HepG2 (cell line): ENCODE data around the gene RHEBL1. TPM values are rescaled to one million over a fixed set of nuclear protein-coding genes. Genes with fewer than 3 reads are reported as not detected.

Source experiments
- ATF7 ChIP-seq, 2 experiments: fragments of 450-650 bp in 1 of 2; sonication (generic) in 1 of 2; formaldehyde crosslinking in 1 of 2; IDR thresholded peaks; 2 replicates each; pipeline versions ENCODE4 v1.4.0 to v1.6.1; 2016 to 2020; ENCODE audit warnings: antibody characterized with exemption in 1 of 2, mild to moderate bottlenecking in 1 of 2, missing genetic modification reagents in 1 of 2
- ESRRA ChIP-seq: sonication (generic); formaldehyde crosslinking; IDR thresholded peaks from 2 replicates; pipeline ENCODE4 v1.5.1; 2020; ENCODE audit warnings: mild to moderate bottlenecking, low read depth, missing genetic modification reagents
- GATAD2A ChIP-seq: IDR thresholded peaks from 2 replicates; pipeline ENCODE4 v1.6.1; 2016
- HES4 ChIP-seq: sonication (generic); formaldehyde crosslinking; IDR thresholded peaks from 2 replicates; pipeline ENCODE4 v1.9.0; 2021; ENCODE audit warnings: mild to moderate bottlenecking, missing genetic modification reagents, borderline replicate concordance
- KDM4B ChIP-seq: sonication (generic); formaldehyde crosslinking; IDR thresholded peaks from 2 replicates; pipeline ENCODE4 v1.4.0; 2020; ENCODE audit warnings: missing genetic modification reagents
- KLF12 ChIP-seq: sonication (generic); formaldehyde crosslinking; IDR thresholded peaks from 2 replicates; pipeline ENCODE4 v1.4.0; 2020; ENCODE audit warnings: missing genetic modification reagents, borderline replicate concordance
- KMT2B ChIP-seq: IDR thresholded peaks from 2 replicates; pipeline ENCODE4 v1.6.1; 2016; ENCODE audit warnings: missing genetic modification reagents, missing compliant biosample characterization
- LCORL ChIP-seq, 2 experiments: fragments of 450-650 bp in 1 of 2; sonication (generic) in 1 of 2; formaldehyde crosslinking in 1 of 2; IDR thresholded peaks; 2 replicates each; pipeline versions ENCODE4 v1.5.0 to v1.6.1; 2017 to 2020; ENCODE audit warnings: antibody characterized with exemption in 1 of 2, missing genetic modification reagents in 1 of 2
- NFE2L2 ChIP-seq: fragments of 150-350 bp; IDR thresholded peaks from 2 replicates; pipeline ENCODE4 v1.6.1; 2014; ENCODE audit warnings: low read length
- NFIB ChIP-seq: sonication (generic); formaldehyde crosslinking; IDR thresholded peaks from 2 replicates; pipeline ENCODE4 v1.9.0; 2021; ENCODE audit warnings: missing genetic modification reagents, mild to moderate bottlenecking, borderline replicate concordance
- NPAS2 ChIP-seq: sonication (generic); formaldehyde crosslinking; IDR thresholded peaks from 2 replicates; pipeline ENCODE4 v1.8.0; 2022; ENCODE audit warnings: mild to moderate bottlenecking, missing genetic modification reagents, borderline replicate concordance
- PREB ChIP-seq: sonication (generic); formaldehyde crosslinking; IDR thresholded peaks from 2 replicates; pipeline ENCODE4 v1.4.0; 2020; ENCODE audit warnings: missing genetic modification reagents
- RBAK ChIP-seq: sonication (generic); formaldehyde crosslinking; IDR thresholded peaks from 2 replicates; pipeline ENCODE4 v1.5.1; 2020; ENCODE audit warnings: mild to moderate bottlenecking, missing genetic modification reagents
- REXO4 ChIP-seq: sonication (generic); formaldehyde crosslinking; IDR thresholded peaks from 2 replicates; pipeline ENCODE4 v1.8.0; 2022; ENCODE audit warnings: missing genetic modification reagents, mild to moderate bottlenecking, borderline replicate concordance
- RNF219 ChIP-seq: sonication (generic); formaldehyde crosslinking; IDR thresholded peaks from 2 replicates; pipeline ENCODE4 v1.5.0; 2020; ENCODE audit warnings: mild to moderate bottlenecking, missing genetic modification reagents
- SRY ChIP-seq: sonication (generic); formaldehyde crosslinking; IDR thresholded peaks from 2 replicates; pipeline ENCODE4 v1.8.0; 2022; ENCODE audit warnings: mild to moderate bottlenecking, missing genetic modification reagents
- XRCC5 ChIP-seq: fragments of 200-400 bp; formaldehyde crosslinking; optimal IDR thresholded peaks from 2 replicates; pipeline ENCODE3; 2017; ENCODE audit warnings: mild to moderate bottlenecking, low read length
- YEATS2 ChIP-seq: sonication (generic); formaldehyde crosslinking; IDR thresholded peaks from 2 replicates; pipeline ENCODE4 v1.4.0; 2020; ENCODE audit warnings: missing genetic modification reagents, borderline replicate concordance
- YEATS4 ChIP-seq: sonication (generic); formaldehyde crosslinking; IDR thresholded peaks from 2 replicates; pipeline ENCODE4 v1.4.0; 2020; ENCODE audit warnings: missing genetic modification reagents, borderline replicate concordance
- ZNF17 ChIP-seq: sonication (generic); formaldehyde crosslinking; IDR thresholded peaks from 2 replicates; pipeline ENCODE4 v1.5.0; 2020; ENCODE audit warnings: mild to moderate bottlenecking, missing genetic modification reagents
- ZNF224 ChIP-seq: sonication (generic); formaldehyde crosslinking; IDR thresholded peaks from 2 replicates; pipeline ENCODE4 v1.5.0; 2020; ENCODE audit warnings: mild to moderate bottlenecking, missing genetic modification reagents
- ZNF264 ChIP-seq: sonication (generic); formaldehyde crosslinking; IDR thresholded peaks from 2 replicates; pipeline ENCODE4 v1.4.0; 2020; ENCODE audit warnings: missing genetic modification reagents
- ZNF292 ChIP-seq: sonication (generic); formaldehyde crosslinking; IDR thresholded peaks from 2 replicates; pipeline ENCODE4 v1.8.1; 2022; ENCODE audit warnings: mild to moderate bottlenecking, low read depth, missing genetic modification reagents, borderline replicate concordance
- ZNF616 ChIP-seq: sonication (generic); formaldehyde crosslinking; IDR thresholded peaks from 2 replicates; pipeline ENCODE4 v1.5.0; 2020; ENCODE audit warnings: low read depth, mild to moderate bottlenecking, missing genetic modification reagents
- ZNF749 ChIP-seq: sonication (generic); formaldehyde crosslinking; IDR thresholded peaks from 2 replicates; pipeline ENCODE4 v1.8.0; 2022; ENCODE audit warnings: mild to moderate bottlenecking, missing genetic modification reagents, moderate library complexity, borderline replicate concordance
- ZNF75D ChIP-seq: sonication (generic); formaldehyde crosslinking; IDR thresholded peaks from 2 replicates; pipeline ENCODE4 v1.8.1; 2023; ENCODE audit warnings: missing genetic modification reagents, mild to moderate bottlenecking, borderline replicate concordance
- ZSCAN20 ChIP-seq: sonication (generic); formaldehyde crosslinking; IDR thresholded peaks from 2 replicates; pipeline ENCODE4 v1.4.0; 2020; ENCODE audit warnings: missing genetic modification reagents, mild to moderate bottlenecking, borderline replicate concordance
- ZSCAN29 ChIP-seq: sonication (generic); formaldehyde crosslinking; conservative IDR thresholded peaks from 2 replicates; pipeline ENCODE4 v1.4.0; 2020; ENCODE audit warnings: mild to moderate bottlenecking, missing genetic modification reagents
- ZSCAN31 ChIP-seq: sonication (generic); formaldehyde crosslinking; IDR thresholded peaks from 2 replicates; pipeline ENCODE4 v1.5.0; 2020; ENCODE audit warnings: low read depth, mild to moderate bottlenecking, missing genetic modification reagents
- polyA plus RNA-seq, 8 experiments: library from polyadenylated mRNA; depleted of rRNA in 3 of 8; stranded (reverse) in 7 of 8; unstranded in 1 of 8; fragments of >200 nt; fragmentation: Illumina TruSeq in 4 of 8; extraction: Trizol in 4 of 8; gene quantifications; 2 replicates each; pipeline versions ENCODE4 v1.2.1 to v1.2.3, GENCODE V29; 2011 to 2016; ENCODE audit warnings: low read depth in 4 of 8, missing spikeins in 1 of 8, mixed read lengths in 1 of 8; ENCODE audit not compliant: insufficient read depth in 1 of 8
- total RNA-seq, 5 experiments: library from RNA; depleted of rRNA; stranded (reverse); fragments of >200 nt; fragmentation: Illumina TruSeq; extraction: Trizol; gene quantifications; 2 replicates each; pipeline ENCODE4 v1.2.3, GENCODE V29; 2016; ENCODE audit warnings: low read depth in 1 of 5

Gene RHEBL1
- total and polyA plus RNA-seq, 2 of the 13 experiments (the other 11 are each of a cell fraction or from before 2014, with no cell fraction given), result 1.4 to 2.5 TPM

GRCh38 chr12:49110464-49111155, 40.8 kb upstream of the RHEBL1 start, which contains the start of gene LMBR1L (continued):
- TF ChIP-seq ZNF292 (CRISPR knock-in tag), result peak; percentile 30; the same call in 1 of the 2 replicates
- no peak for TF ChIP-seq NPAS2 (CRISPR knock-in tag)
- peak; percentile 78 for TF ChIP-seq XRCC5
- no peak for TF ChIP-seq RNF219 (CRISPR knock-in tag)
- TF ChIP-seq ZSCAN20 (CRISPR knock-in tag), result no peak
- TF ChIP-seq ZSCAN31 (CRISPR knock-in tag), result no peak; the same call in 1 of the 2 replicates
- no peak for TF ChIP-seq KMT2B (CRISPR knock-in tag)
- TF ChIP-seq RBAK (CRISPR knock-in tag), result no peak
- TF ChIP-seq ZNF264 (CRISPR knock-in tag), result no peak
- TF ChIP-seq HES4 (CRISPR knock-in tag), result peak; percentile 78; the same call in 1 of the 2 replicates
- TF ChIP-seq ZSCAN29 (CRISPR knock-in tag), result no peak
- TF ChIP-seq NFE2L2, result no peak
- no peak for TF ChIP-seq GATAD2A (CRISPR knock-in tag)
- TF ChIP-seq ZNF224 (CRISPR knock-in tag), result no peak
- TF ChIP-seq YEATS4 (CRISPR knock-in tag), result peak; percentile 52
- TF ChIP-seq REXO4 (CRISPR knock-in tag), result no peak
- TF ChIP-seq SRY, result peak; percentile 47; the same call in 1 of the 2 replicates
- TF ChIP-seq YEATS2 (CRISPR knock-in tag), result no peak
- TF ChIP-seq ATF7 (IDR thresholded peaks at IDR 0.05), result no peak
- no peak for TF ChIP-seq ATF7 (CRISPR knock-in tag; IDR thresholded peaks at IDR 0.05)
- TF ChIP-seq ZNF616 (CRISPR knock-in tag), result peak; percentile 65; the same call in 1 of the 2 replicates
- no peak for TF ChIP-seq LCORL (IDR thresholded peaks at IDR 0.05)
- no peak for TF ChIP-seq LCORL (CRISPR knock-in tag; IDR thresholded peaks at IDR 0.05)
- no peak for TF ChIP-seq ZNF75D (CRISPR knock-in tag)
- TF ChIP-seq ZNF749 (CRISPR knock-in tag), result no peak
- no peak for TF ChIP-seq PREB (CRISPR knock-in tag)
- no peak for TF ChIP-seq ZNF17 (CRISPR knock-in tag)
- no peak for TF ChIP-seq NFIB (CRISPR knock-in tag)
- TF ChIP-seq KLF12 (CRISPR knock-in tag), result 0 out of 2 replicates have a peak, but pooled peaks have one; percentile 25
- TF ChIP-seq ESRRA (CRISPR knock-in tag), result peak; percentile 32; the same call in 1 of the 2 replicates
- TF ChIP-seq KDM4B, result 0 out of 2 replicates have a peak, but pooled peaks have one; percentile 19
